TTC549 (cell line): ENCODE measurements around the gene HRC.

Experiments
- FAIRE-seq: peaks from 2 replicates; lab custom pipeline; 2012; peaks lifted over from hg19 to GRCh38; lab: Jason Lieb, UNC

The HRC gene

DNA sequence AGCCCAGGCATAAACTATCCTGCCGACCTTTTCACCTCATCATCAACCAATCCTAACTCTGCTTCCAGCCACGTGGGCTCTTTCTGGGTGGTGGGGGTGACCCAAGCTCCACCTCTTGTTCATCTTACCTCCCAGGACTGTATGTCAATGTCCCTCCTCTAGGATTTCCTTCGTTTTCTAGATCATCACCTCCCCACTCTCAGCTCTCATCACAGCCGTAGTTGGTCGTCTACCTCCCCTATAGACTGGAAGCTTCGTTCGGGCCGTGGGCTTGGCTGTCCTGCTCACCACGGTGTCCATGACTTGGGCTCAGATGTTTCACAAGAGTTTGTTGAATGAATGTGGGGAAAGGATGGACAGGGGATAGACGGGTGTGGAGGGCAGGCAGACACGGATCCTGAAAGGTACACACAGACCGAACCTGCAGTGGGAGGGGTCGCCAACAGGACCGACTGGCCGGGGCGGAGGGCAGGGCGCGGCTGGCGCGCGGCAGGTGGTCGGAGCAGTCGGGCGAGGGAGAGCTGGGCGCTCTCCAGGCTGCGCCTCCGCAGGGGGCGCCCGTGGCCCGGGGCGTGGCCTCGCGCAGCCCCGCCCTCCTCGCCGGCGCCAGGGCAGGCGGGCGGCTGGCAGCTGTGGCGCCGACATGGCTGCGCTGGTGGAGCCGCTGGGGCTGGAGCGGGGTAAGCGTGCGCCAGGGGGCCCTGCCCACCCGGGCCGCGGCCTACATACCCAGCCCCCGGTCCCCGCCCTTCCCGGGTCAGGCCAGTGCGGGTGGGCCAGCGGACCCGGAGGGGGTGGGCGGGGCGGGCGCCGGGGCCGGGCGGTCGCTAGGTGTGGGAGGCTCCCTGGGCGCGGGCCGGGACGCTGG lies 41.2 kb downstream of the HRC start, which contains the start of gene LIN7B:
Gene LIN7B, plus strand, starts transcription at position 609 of the 868 bp plus-strand sequence. Its CDS starts 35 bp downstream, at position 644.
- no peak for FAIRE-seq

DNA sequence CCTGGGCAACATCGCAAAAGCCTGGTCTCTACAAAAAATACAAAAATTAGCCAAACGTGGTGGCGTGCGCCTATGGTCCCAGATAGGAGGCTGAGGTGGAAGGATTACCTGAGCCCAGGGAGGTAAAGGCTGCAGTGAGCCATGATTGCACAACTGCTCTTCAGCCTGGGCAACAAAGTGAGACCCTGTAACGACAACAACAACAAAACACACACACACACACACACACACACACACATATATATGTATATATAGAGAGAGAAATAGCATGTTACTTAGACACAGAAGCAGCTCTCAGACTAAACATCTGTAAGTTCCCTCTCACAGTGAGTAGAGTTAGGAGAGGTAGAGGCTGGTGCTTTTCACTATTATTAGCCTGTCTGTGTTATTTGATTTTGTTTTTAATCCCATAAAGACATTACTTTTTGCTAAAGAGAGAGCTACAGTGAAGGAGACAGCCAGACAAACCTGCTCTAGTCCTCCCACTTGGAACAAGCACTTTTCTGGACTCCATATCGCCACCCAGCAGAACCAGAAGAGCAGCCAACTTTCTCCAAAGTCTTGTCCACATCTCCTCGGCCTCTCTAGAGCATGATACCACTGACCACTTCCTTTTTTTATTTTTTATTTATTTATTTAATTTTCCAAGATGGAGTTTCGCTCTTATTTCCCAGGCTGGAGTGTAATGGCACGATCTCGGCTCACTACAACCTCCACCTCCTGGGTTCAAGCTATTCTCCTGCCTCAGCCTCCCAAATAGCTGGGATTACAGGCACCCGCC lies 43.8 kb downstream of the HRC start:
- FAIRE-seq = no peak

DNA sequence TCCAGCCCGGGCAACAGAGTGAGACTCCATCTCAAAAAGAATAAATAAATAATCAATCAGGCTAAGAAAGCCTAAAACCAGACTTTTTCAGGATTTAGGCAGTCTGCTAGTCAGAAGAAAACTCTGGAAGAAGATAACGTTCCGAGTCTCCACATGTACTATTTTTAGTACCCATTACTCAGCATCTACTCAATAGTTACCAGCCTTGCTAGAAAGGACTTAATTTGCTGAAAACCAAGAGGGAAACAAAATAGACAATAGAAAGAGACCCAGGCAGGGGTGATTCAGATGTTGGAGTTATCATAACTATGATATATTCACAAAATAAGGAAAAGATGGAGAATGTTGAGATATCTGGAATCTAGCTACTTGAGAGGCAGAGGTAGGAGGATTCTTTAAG lies 44.6 kb downstream of the HRC start:
- FAIRE-seq = no peak

DNA sequence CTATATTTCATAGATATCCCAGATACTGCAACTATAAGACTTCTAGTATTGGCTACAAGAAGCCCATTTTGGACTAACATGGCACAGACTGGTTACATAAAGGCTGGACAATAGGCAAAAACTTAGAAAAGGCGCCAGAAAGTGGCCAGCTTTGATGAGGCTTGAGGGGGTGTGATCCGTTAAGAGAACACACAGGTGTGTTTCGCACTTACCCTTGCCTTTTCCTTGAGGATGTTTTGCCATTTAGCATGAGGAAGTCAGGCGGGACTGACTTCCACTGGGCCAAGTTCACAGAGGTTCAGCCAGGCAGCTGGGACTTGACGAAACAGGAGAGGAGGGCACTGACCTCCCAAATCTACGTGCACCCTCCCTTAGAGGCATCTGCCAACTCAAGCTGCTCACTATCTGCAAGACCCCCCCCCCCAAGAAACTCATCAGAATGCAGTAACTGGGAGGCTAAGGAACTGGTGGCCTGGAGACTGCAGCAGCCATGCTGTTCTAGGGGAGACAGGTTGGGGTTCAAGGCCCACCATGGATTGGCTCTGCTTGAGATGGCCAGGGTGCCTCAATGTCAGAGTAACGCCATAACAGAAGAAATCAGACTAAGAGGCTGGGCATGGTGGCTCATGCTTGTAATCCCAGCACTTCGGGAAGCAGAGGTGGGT lies 45.5 kb downstream of the HRC start:
- FAIRE-seq = no peak

DNA sequence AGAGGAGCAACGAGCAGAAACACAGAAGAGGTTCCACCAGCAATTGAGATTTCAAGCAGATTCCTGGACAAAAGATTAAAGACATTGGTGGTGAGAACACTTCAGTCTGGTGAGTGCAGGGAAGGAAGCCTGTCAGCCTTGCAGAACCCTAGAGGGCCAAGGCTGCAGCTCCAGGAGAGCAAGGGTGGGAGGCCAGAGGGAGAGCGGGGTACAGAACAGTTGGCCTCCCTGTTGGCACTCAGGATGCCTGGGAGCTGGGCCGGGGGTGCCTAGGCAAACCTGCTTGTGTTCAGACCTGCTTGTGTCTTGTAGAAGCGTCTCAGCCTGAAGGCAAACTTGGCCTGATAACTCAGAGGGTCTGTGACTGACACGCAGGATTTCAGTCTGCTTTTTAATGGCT lies 46.1 kb downstream of the HRC start:
- FAIRE-seq = no peak

DNA sequence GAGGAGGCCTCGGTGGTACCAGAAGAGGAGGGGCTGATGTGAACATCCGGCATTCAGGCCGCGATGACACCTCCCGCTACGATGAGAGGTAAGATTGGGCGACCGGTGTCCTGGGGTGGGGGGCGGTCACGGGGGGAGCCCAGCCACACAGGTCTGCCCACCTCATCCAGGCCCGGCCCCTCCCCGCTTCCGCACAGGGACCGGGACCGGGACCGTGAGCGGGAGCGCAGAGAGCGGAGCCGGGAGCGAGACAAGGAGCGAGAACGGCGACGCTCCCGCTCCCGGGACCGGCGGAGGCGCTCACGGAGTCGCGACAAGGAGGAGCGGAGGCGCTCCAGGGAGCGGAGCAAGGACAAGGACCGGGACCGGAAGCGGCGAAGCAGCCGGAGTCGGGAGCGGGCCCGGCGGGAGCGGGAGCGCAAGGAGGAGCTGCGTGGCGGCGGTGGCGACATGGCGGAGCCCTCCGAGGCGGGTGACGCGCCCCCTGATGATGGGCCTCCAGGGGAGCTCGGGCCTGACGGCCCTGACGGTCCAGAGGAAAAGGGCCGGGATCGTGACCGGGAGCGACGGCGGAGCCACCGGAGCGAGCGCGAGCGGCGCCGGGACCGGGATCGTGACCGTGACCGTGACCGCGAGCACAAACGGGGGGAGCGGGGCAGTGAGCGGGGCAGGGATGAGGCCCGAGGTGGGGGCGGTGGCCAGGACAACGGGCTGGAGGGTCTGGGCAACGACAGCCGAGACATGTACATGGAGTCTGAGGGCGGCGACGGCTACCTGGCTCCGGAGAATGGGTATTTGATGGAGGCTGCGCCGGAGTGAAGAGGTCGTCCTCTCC lies 47.4 kb downstream of the HRC start:
- FAIRE-seq = no peak

DNA sequence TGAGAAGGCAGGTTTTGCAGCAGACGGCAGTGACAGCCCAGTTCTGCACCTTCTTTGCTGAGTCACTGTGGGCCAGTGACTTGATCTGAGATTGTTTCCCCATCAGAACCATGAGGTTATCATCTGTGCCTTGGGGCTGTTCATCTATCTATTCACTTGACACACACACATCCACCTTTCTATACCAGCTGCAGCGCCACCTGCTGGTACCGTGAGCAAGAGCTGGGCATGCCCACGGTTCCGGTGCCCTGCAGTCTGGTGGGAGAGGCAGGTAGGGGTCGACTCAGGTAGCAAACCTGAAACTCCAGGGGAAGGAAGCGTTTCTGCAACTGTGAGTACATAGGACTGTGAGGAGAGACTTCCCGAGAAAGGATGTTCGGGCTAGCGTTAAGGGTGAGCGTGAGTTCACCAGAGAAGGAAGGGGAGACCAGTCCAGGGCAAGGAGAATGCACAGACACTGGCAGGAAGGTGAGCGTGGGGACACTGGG lies 48.5 kb downstream of the HRC start:
- FAIRE-seq = no peak

DNA sequence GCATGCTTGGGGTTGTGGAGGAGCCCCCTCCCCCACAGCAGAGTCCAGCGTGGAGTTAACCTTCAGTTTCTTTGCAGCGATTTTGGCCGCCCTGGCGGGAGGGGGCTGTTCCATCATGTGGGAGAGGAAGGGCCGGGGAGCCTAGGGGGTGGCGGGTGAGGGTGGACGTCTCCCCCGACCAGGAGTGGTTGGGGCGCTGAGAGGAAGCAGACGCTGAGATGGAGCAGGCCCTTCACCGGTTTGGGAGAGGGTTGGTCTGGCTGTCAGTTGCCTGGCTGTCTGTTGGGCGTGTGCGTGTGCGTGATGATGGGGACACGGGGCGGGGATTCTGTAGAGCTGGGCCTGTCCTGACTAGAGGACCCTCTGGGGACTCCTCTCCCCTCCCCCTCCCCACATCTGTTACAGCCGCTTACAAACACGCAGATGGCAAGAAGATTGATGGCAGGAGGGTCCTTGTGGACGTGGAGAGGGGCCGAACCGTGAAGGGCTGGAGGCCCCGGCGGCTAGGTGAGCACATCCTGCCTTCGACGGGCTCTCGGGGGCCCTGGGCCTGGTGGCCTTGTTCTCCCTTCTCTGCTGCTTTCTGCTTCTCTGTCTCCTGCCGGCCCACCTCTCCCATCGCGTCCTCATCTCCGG lies 50.8 kb downstream of the HRC start:
- no peak for FAIRE-seq

DNA sequence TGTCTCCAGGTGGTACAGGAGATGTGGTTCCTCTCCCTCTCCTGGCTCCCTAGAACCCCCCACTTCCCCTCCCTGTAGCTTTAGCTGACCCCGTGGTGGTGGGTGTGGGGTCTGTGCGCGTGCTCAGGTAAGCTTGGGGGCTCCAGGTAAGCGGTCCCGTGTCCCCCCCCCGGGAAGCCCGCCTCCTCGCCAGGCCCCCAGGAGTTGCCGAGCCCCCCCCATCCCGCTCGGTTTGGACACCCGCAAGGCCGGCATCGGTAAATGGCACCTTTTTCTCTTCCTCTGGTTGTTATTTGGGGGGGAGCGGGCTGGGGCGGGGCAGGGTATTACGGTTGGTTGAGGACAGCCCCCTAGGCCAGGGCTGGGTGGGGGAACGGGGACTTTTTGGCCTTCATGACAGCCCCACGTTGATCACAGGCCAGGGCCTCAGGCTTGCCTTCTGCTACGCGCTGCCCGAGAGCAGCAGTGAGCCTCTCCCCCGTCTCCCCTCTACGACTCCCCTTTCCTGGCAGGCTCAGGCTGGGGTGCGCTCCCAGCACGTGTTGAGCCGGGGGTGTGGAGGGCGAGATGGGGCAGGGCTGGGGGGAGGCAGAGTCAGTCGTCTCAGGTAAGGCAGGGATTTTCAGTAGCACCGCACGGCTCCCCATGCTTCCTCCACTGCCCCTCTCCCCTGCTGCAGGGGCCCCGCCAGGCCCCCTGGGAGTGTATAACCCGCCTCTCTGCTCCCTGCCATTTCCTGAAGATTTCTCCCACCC lies 51.7 kb downstream of the HRC start:
- no peak for FAIRE-seq

DNA sequence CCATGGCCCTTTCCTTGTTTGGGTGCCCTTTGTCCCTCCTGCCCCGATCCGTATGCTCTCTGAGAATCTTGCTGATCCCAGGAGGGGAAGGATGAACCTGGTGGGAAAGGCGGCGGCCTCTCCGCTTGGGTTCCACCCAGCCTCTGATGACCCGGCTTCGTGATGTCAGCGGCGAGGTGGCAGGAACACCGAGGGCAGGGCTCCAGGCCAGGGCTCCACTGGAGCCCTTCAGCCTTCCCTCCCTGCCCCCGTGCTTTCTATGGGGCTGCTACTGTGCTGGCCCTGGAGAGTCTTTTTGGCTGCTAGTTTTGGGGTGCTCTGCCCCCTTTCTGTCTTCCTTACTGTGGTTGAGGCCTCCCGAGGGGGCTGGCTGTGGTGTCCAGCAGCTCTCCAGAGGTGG lies 52.9 kb downstream of the HRC start:
- FAIRE-seq = no peak
